OCI-LY3 (cell line): ENCODE measurements around the gene KATNAL2.

Experiments
- H2AFZ ChIP-seq: fragments of 200-600, 300-600 bp; shearing (Covaris generic); 2 replicates; pipeline ENCODE4 v1.6.0; 2014; ENCODE audit warnings: antibody characterized with exemption, low read depth, low read length
- H3K27ac ChIP-seq: fragments of 200-600, 300-600 bp; sonication (generic); 2 replicates; pipeline ENCODE4 v1.5.1; 2014; ENCODE audit warnings: mild to moderate bottlenecking, low read length, moderate library complexity, mixed read lengths
- H3K27me3 ChIP-seq: fragments of 200-600, 300-600 bp; sonication (generic); 2 replicates; pipeline ENCODE4 v1.6.1; 2014; ENCODE audit warnings: low read depth, low read length, mixed read lengths
- H3K36me3 ChIP-seq: fragments of 200-600, 300-600 bp; sonication (generic); replicated peaks from 2 replicates; pipeline ENCODE3; 2014; ENCODE audit warnings: low read depth, low read length, mixed read lengths
- H3K4me1 ChIP-seq: fragments of 300-600, 200-600 bp; sonication (generic); 2 replicates; pipeline ENCODE4 v1.6.1; 2014; ENCODE audit warnings: low read length, mixed read lengths
- H3K4me2 ChIP-seq: fragments of 200-600, 300-600 bp; sonication (generic); 2 replicates; pipeline ENCODE4 v1.6.1; 2014; ENCODE audit warnings: low read length, mixed read lengths
- H3K4me3 ChIP-seq: fragments of 300-600, 200-600 bp; sonication (generic); 2 replicates; pipeline ENCODE4 v1.5.1; 2014; ENCODE audit warnings: antibody characterized with exemption, mild to moderate bottlenecking, low read length, moderate library complexity
- H3K79me2 ChIP-seq: fragments of 300-600, 200-600 bp; shearing (Covaris generic); 2 replicates; pipeline ENCODE4 v1.6.1; 2014; ENCODE audit warnings: mild to moderate bottlenecking, low read length, mixed read lengths
- H3K9ac ChIP-seq: fragments of 300-600, 200-600 bp; shearing (Covaris generic); 2 replicates; pipeline ENCODE4 v1.6.0; 2014; ENCODE audit warnings: mild to moderate bottlenecking, low read length, moderate library complexity
- H3K9me3 ChIP-seq: fragments of 200-600, 300-600 bp; shearing (Covaris generic); 2 replicates; pipeline ENCODE4 v1.6.1; 2014; ENCODE audit warnings: low read length, mixed read lengths; ENCODE audit not compliant: insufficient read depth
- H4K20me1 ChIP-seq: fragments of 200-600, 300-600 bp; sonication (generic); 2 replicates; pipeline ENCODE4 v1.6.1; 2016; ENCODE audit warnings: low read length, mixed read lengths; ENCODE audit not compliant: insufficient read depth
- CTCF ChIP-seq: fragments of 200-600, 300-600 bp; sonication (generic); IDR thresholded peaks from 2 replicates; pipeline ENCODE4 v1.5.1; 2014; ENCODE audit warnings: antibody characterized with exemption, low read length, low read depth
- EZH2phosphoT487 ChIP-seq: fragments of 200-600 bp; shearing (Covaris generic); IDR thresholded peaks from 2 replicates; pipeline ENCODE4 v1.6.1; 2018; ENCODE audit warnings: antibody characterized with exemption, mixed run types, low read depth

KATNAL2 gene

DNA sequence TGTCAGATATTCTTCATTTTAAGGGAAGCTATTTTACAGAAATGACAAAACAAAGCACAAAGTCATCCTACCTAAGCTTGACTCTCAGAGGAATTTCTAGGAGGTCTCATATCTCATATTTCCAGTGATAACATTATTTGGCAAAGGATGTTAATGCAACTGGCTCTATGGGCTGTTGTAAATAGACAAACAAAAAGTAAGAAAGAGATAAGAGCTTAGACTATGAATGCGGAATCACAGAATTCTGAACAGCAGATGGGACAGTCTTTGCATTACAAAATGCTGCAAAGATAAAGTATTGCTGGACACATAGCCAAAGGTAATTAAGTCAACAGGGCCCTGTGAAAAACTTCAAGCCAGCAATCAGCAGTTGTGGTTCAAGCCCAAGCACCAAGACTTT lies 24.0 kb upstream of the KATNAL2 start:
- Histone ChIP-seq H3K9ac (no peak overlapping the region), H4K20me1 (peaks cover 43% of the 10 kb centered on the region), H3K27ac (no peak overlapping the region), H2AFZ (no peak overlapping the region), H3K9me3 (peaks cover 19% of the 10 kb centered on the region), H3K4me2 (no peak overlapping the region), H3K4me1 (peaks cover 41% of the 10 kb centered on the region), H3K79me2 (peaks cover 91% of the 10 kb centered on the region), H3K27me3 (no peaks in the 10 kb centered on the region), H3K36me3 (peaks cover 41% of the 10 kb centered on the region), H3K4me3 (no peak overlapping the region)
- TF ChIP-seq EZH2phosphoT487 (no peak), CTCF (no peak)

DNA sequence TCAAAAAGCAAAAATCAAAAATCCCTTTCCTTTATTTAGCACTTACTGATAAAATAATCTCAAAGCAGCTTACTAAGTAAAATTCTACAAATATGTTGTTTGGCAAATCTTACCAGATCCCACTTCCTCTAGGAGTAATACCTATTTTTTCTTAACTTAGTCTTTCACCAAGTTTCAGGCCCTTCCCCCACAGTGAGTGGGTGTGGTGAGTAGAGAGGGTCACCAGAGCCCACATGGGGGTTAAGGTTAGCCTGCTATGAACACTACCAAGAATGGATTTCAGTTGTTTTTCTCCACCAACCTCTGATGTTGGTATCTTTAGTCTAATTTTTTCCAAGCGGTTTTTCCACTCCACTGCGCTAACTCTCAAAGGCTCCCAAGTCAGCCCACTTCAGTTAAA lies 23.3 kb upstream of the KATNAL2 start:
- Histone ChIP-seq H2AFZ (no peak overlapping the region), H3K27me3 (no peaks in the 10 kb centered on the region), H3K36me3 (peaks cover 34% of the 10 kb centered on the region), H3K9me3 (peaks cover 11% of the 10 kb centered on the region), H3K9ac (no peak overlapping the region), H3K4me3 (no peak overlapping the region), H3K79me2 (peaks cover 91% of the 10 kb centered on the region), H3K27ac (no peak overlapping the region), H4K20me1 (peaks cover 44% of the 10 kb centered on the region), H3K4me2 (peak overlapping the region; percentile 8; the same call in 1 of the 2 replicates), H3K4me1 (peaks cover 42% of the 10 kb centered on the region)
- TF ChIP-seq EZH2phosphoT487 = no peak
- no peak for TF ChIP-seq CTCF

- TF ChIP-seq EZH2phosphoT487 = no peak
- TF ChIP-seq CTCF = no peak
- Histone ChIP-seq H3K9me3 (no peaks in the 10 kb centered on the region), H2AFZ (no peak overlapping the region), H3K36me3 (peaks cover 31% of the 10 kb centered on the region), H3K4me2 (peak overlapping the region; percentile 50), H3K4me1 (peaks cover 10% of the 10 kb centered on the region), H3K27me3 (no peaks in the 10 kb centered on the region), H3K4me3 (0 out of 2 replicates have a peak overlapping the region, but pooled peaks have one; percentile 2), H3K79me2 (peaks cover 96% of the 10 kb centered on the region), H3K9ac (no peak overlapping the region), H3K27ac (no peak overlapping the region), H4K20me1 (peaks cover 42% of the 10 kb centered on the region)
Observed at GRCh38 chr18:46899274-46899948, 18.0 kb upstream of the KATNAL2 start.

DNA sequence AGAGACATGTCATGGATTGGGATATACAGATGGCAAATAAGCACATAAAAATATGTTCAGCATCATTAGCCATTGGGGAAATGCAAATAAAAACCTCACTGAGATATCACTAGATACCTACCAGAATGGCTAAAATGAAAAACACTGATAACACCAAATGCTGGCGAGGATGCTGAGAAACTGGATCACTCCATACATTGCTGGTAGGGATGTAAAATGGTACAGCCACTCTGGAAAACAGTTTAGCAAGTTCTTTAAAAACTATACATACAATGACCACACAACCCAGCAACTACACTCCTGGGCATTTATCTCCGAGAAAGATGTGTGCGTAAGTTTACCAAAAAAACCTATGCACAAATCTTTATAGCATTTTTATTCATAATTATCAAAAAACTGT lies 14.0 kb upstream of the KATNAL2 start:
- peaks cover 63% of the 10 kb centered on the region for H4K20me1 ChIP-seq

More for the DNA sequence above, 14.0 kb upstream of the KATNAL2 start:
- Histone ChIP-seq H3K27ac (no peak overlapping the region), H2AFZ (no peak overlapping the region), H3K9ac (no peak overlapping the region), H3K4me3 (no peak overlapping the region), H3K79me2 (peaks cover 99% of the 10 kb centered on the region), H3K27me3 (no peaks in the 10 kb centered on the region), H3K36me3 (peaks cover 34% of the 10 kb centered on the region), H3K9me3 (no peaks in the 10 kb centered on the region), H3K4me1 (peaks cover 8% of the 10 kb centered on the region), H3K4me2 (no peak overlapping the region)
- TF ChIP-seq EZH2phosphoT487 = no peak
- TF ChIP-seq CTCF = no peak
